ENCODE results near the gene FBF1. TPM values are rescaled to one million over a fixed set of nuclear protein-coding genes. Genes with fewer than 3 reads are reported as not detected.
A peak's percentile ranks its signal among the peaks of the same experiment; 100 is the strongest.
"Not testable (repeated sequence)": the region's sequence is repeated elsewhere in the genome, so short reads cannot be mapped to it uniquely, and the experiment has no call there.

The FBF1 gene
- total RNA-seq, 1 donor from 2014 or later = 11.6 TPM

- no peak for DNase-seq
Measured at GRCh38 chr17:75875182-75875939, 65.5 kb downstream of the FBF1 start.

- DNase-seq = no peak
Measured at GRCh38 chr17:75874323-75875181, 66.3 kb downstream of the FBF1 start.

GRCh38 chr17:75873587-75874322 is 67.1 kb downstream of the FBF1 start:
- no peak for DNase-seq

GRCh38 chr17:75872434-75873351 is 68.1 kb downstream of the FBF1 start:
- DNase-seq = peak; percentile 96

GRCh38 chr17:75870228-75870627 is 70.6 kb downstream of the FBF1 start:
- not testable (repeated sequence) for DNase-seq

GRCh38 chr17:75869282-75870141 is 71.3 kb downstream of the FBF1 start:
- DNase-seq = peak; percentile 70

- not testable (repeated sequence) for DNase-seq
Measured at GRCh38 chr17:75868730-75869281, 72.0 kb downstream of the FBF1 start.

GRCh38 chr17:75865404-75866188 is 75.2 kb downstream of the FBF1 start:
- not testable (repeated sequence) for DNase-seq

GRCh38 chr17:75864887-75865286 is 76.0 kb downstream of the FBF1 start:
- DNase-seq = not testable (repeated sequence)

GRCh38 chr17:75864448-75864871 is 76.4 kb downstream of the FBF1 start:
- no peak for DNase-seq

GRCh38 chr17:75861927-75862317 is 78.9 kb downstream of the FBF1 start:
- no peak for DNase-seq

Other genes starting within 250 kb of the FBF1 start
- gene ITGB4, start 219.6 kb downstream of the FBF1 start, total RNA-seq = 34.4 and 125 TPM in 2 replicates
- 66.0 and 66.5 TPM in 2 replicates for gene GALK1, start 175.8 kb downstream of the FBF1 start, total RNA-seq
- gene UNK, start 156.2 kb downstream of the FBF1 start, total RNA-seq = 10.9 and 12.4 TPM in 2 replicates
- gene UNC13D, start 96.6 kb downstream of the FBF1 start, total RNA-seq = 3.2 and 3.4 TPM in 2 replicates
- 19.2 and 54.3 TPM in 2 replicates for gene WBP2, start 85.7 kb downstream of the FBF1 start, total RNA-seq
- gene TRIM47, start 62.5 kb downstream of the FBF1 start, total RNA-seq = 89.1 and 109 TPM in 2 replicates
- 42.4 and 43.1 TPM in 2 replicates for gene TRIM65, start 44.1 kb downstream of the FBF1 start, total RNA-seq
- 24.0 and 49.3 TPM in 2 replicates for gene MRPL38, start 36.2 kb downstream of the FBF1 start, total RNA-seq
- 68.4 and 79.8 TPM in 2 replicates for gene ACOX1, start 38.1 kb upstream of the FBF1 start, total RNA-seq
- 14.0 and 20.8 TPM in 2 replicates for gene TEN1, start 38.2 kb upstream of the FBF1 start, total RNA-seq
- 0.51 and 2.1 TPM in 2 replicates for gene CDK3, start 59.8 kb upstream of the FBF1 start, total RNA-seq
- under 0.01 and 0.05 TPM in 2 replicates for gene EVPL, start 86.3 kb upstream of the FBF1 start, total RNA-seq
- 28.2 and 60.7 TPM in 2 replicates for gene SRP68, start 131.5 kb upstream of the FBF1 start, total RNA-seq
- 0.19 TPM in 1 of 2 replicates, not detected in the other for gene GALR2, start 133.7 kb upstream of the FBF1 start, total RNA-seq
- gene ZACN, start 138.1 kb upstream of the FBF1 start, total RNA-seq = not detected in 2 replicates
- gene EXOC7, start 162.7 kb upstream of the FBF1 start, total RNA-seq = 102 and 114 TPM in 2 replicates
- 0.05 TPM in 1 of 2 replicates, not detected in the other for gene FOXJ1, start 200.2 kb upstream of the FBF1 start, total RNA-seq

All from dermis blood vessel endothelial cell (primary cell).